ENCODE results near the gene PKLR. TPM values are rescaled to one million over a fixed set of nuclear protein-coding genes. Genes with fewer than 3 reads are reported as not detected.

Gene PKLR
- polyA plus RNA-seq, 1 of the 3 experiments (the other 2 are of a cell fraction), result not detected

DNA sequence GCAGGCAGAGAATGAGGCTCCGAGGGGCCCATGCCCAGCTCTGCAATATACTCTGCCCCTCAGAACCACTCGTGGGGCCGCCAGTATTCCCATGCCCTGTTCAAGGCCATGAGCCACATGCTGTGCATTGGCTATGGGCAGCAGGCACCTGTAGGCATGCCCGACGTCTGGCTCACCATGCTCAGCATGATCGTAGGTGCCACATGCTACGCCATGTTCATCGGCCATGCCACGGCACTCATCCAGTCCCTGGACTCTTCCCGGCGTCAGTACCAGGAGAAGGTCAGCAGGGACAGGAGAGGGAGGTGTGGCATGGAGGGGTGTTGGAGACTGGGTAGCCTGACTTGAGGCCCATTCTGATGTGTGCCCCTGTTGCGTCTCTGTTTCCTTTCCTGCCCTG, 16.8 kb downstream of the PKLR start:
- no peaks in the 10 kb centered on the region; a peak in 1 of 4 replicates for H3K4me1 ChIP-seq (ENCODE audit: control insufficient read depth in 1 of 2, insufficient read depth in 2 of 2, low read depth in 1 of 2, low read length in 1 of 2)
- no peaks in the 10 kb centered on the region for H3F3A ChIP-seq (replicated peaks; ENCODE audit: insufficient read depth)
- no peaks in the 10 kb centered on the region for H3K9me3 ChIP-seq
- H3K9ac ChIP-seq, result no peak overlapping the region
- ChIA-PET CTCF (interaction anchor here (2.3 kb wide), 1 partner anchor 34 kb away, joined by 9 read pairs; no protein-coding TSS in a partner anchor), POLR2A (no interaction called here)
- no peaks in the 10 kb centered on the region for H3K79me2 ChIP-seq (ENCODE audit: insufficient read depth)
- no peaks in the 10 kb centered on the region for H4K20me1 ChIP-seq (ENCODE audit: insufficient read depth)
- no peak for DNase-seq
- no peaks in the 10 kb centered on the region for H3K9me2 ChIP-seq
- no peak overlapping the region for H3K27ac ChIP-seq (ENCODE audit: low read depth in 2 of 2, low read length in 1 of 2)
- H3K27me3 ChIP-seq (ENCODE audit: insufficient read depth), result no peaks in the 10 kb centered on the region
- whole genome bisulfite sequencing (ENCODE audit: low lambda C conversion rate), result 83% methylated on average over 7 of the region's 12 CpGs
- no peaks in the 10 kb centered on the region for H3K36me3 ChIP-seq (replicated peaks in 1 of 2; ENCODE audit: control insufficient read depth in 1 of 2, insufficient read depth in 2 of 2, low read length in 1 of 2)
- H3K4me2 ChIP-seq, result no peak overlapping the region
- H2AFZ ChIP-seq (ENCODE audit: low read depth), result no peak overlapping the region
- TF ChIP-seq GABPA (IDR thresholded peaks at IDR 0.05; ENCODE audit: low read depth) (no peak), SIN3A (IDR thresholded peaks at IDR 0.05; ENCODE audit: borderline replicate concordance, low read depth, low read length) (no peak), TEAD4 (IDR thresholded peaks at IDR 0.05; ENCODE audit: borderline replicate concordance, insufficient read depth) (no peak), POLR2AphosphoS5 (IDR thresholded peaks at IDR 0.05; ENCODE audit: low read depth, low read length) (no peak), GATA2 (CRISPR knock-in tag; IDR thresholded peaks at IDR 0.05) (no peak), CHD2 (IDR thresholded peaks at IDR 0.05; ENCODE audit: low read length, partially characterized antibody) (no peak), JUND (IDR thresholded peaks at IDR 0.05) (no peak), ELF1 (IDR thresholded peaks at IDR 0.05) (no peak), MEF2A (IDR thresholded peaks at IDR 0.05; ENCODE audit: borderline replicate concordance, low read depth) (no peak), FOSL2 (IDR thresholded peaks at IDR 0.05; ENCODE audit: borderline replicate concordance, low read depth) (no peak), TAF1 (IDR thresholded peaks at IDR 0.05; ENCODE audit: borderline replicate concordance, low read depth, low read length) (no peak), RFX5 (IDR thresholded peaks at IDR 0.05; ENCODE audit: low read length) (no peak)
- TF ChIP-seq, protein P1, sequence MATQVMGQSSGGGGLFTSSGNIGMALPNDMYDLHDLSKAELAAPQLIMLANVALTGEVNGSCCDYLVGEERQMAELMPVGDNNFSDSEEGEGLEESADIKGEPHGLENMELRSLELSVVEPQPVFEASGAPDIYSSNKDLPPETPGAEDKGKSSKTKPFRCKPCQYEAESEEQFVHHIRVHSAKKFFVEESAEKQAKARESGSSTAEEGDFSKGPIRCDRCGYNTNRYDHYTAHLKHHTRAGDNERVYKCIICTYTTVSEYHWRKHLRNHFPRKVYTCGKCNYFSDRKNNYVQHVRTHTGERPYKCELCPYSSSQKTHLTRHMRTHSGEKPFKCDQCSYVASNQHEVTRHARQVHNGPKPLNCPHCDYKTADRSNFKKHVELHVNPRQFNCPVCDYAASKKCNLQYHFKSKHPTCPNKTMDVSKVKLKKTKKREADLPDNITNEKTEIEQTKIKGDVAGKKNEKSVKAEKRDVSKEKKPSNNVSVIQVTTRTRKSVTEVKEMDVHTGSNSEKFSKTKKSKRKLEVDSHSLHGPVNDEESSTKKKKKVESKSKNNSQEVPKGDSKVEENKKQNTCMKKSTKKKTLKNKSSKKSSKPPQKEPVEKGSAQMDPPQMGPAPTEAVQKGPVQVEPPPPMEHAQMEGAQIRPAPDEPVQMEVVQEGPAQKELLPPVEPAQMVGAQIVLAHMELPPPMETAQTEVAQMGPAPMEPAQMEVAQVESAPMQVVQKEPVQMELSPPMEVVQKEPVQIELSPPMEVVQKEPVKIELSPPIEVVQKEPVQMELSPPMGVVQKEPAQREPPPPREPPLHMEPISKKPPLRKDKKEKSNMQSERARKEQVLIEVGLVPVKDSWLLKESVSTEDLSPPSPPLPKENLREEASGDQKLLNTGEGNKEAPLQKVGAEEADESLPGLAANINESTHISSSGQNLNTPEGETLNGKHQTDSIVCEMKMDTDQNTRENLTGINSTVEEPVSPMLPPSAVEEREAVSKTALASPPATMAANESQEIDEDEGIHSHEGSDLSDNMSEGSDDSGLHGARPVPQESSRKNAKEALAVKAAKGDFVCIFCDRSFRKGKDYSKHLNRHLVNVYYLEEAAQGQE (IDR thresholded peaks at IDR 0.05; ENCODE audit: low read depth, low read length), result no peak
- TF ChIP-seq, protein P2, sequence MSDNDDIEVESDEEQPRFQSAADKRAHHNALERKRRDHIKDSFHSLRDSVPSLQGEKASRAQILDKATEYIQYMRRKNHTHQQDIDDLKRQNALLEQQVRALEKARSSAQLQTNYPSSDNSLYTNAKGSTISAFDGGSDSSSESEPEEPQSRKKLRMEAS (IDR thresholded peaks at IDR 0.05; ENCODE audit: low read depth), result no peak
- TF ChIP-seq, protein P3, sequence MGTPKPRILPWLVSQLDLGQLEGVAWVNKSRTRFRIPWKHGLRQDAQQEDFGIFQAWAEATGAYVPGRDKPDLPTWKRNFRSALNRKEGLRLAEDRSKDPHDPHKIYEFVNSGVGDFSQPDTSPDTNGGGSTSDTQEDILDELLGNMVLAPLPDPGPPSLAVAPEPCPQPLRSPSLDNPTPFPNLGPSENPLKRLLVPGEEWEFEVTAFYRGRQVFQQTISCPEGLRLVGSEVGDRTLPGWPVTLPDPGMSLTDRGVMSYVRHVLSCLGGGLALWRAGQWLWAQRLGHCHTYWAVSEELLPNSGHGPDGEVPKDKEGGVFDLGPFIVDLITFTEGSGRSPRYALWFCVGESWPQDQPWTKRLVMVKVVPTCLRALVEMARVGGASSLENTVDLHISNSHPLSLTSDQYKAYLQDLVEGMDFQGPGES (IDR thresholded peaks at IDR 0.05; ENCODE audit: low read depth, low read length), result no peak
- H3K4me3 ChIP-seq (ENCODE audit: low read depth in 2 of 2, low read length in 1 of 2), result no peak overlapping the region
